IMR-90 (cell line): Measurements from ENCODE around the gene CABP1.

Experiments used
- BHLHE40 ChIP-seq: fragments of 150-350 bp; IDR thresholded peaks from 2 replicates; pipeline ENCODE4 v1.6.1; 2016; ENCODE audit warnings: mild to moderate bottlenecking, low read depth, low read length
- CEBPB ChIP-seq: IDR thresholded peaks from 2 replicates; pipeline ENCODE4 v1.6.1; 2012; ENCODE audit warnings: low read depth, low read length, improper control_type of control experiment
- CHD1 ChIP-seq: IDR thresholded peaks from 2 replicates; pipeline ENCODE4 v1.6.1; 2012; ENCODE audit warnings: low read depth, low read length, improper control_type of control experiment
- MAFK ChIP-seq: IDR thresholded peaks from 2 replicates; pipeline ENCODE4 v1.6.1; 2012; ENCODE audit warnings: low read depth, low read length, improper control_type of control experiment
- MAZ ChIP-seq: IDR thresholded peaks from 2 replicates; pipeline ENCODE4 v1.6.1; 2012; ENCODE audit warnings: low read depth, mild to moderate bottlenecking, low read length, improper control_type of control experiment, moderate library complexity, borderline replicate concordance
- MXI1 ChIP-seq: IDR thresholded peaks from 2 replicates; pipeline ENCODE4 v1.6.1; 2012; ENCODE audit warnings: low read depth, mild to moderate bottlenecking, low read length, moderate library complexity, borderline replicate concordance
- POLR2A ChIP-seq: IDR thresholded peaks from 2 replicates; pipeline ENCODE4 v1.6.1; 2012; ENCODE audit warnings: mild to moderate bottlenecking, low read depth, low read length
- RFX5 ChIP-seq: IDR thresholded peaks from 2 replicates; pipeline ENCODE4 v1.8.0; 2012; ENCODE audit warnings: low read depth, mild to moderate bottlenecking, low read length, moderate library complexity
- SMC3 ChIP-seq: fragments of 150-350 bp; IDR thresholded peaks from 2 replicates; pipeline ENCODE4 v1.6.1; 2016; ENCODE audit warnings: low read depth, mild to moderate bottlenecking, antibody characterized with exemption, low read length, moderate library complexity
- TF ChIP-seq, protein P1 (sequence below): conservative IDR thresholded peaks from 2 replicates; pipeline ENCODE4 v1.5.1; 2012; ENCODE audit warnings: mild to moderate bottlenecking, low read depth, low read length, improper control_type of control experiment
- TF ChIP-seq, protein P2 (sequence below): fragments of 150-350 bp; IDR thresholded peaks from 2 replicates; pipeline ENCODE4 v1.6.1; 2016; ENCODE audit warnings: low read depth, mild to moderate bottlenecking, low read length, moderate library complexity, borderline replicate concordance
- TF ChIP-seq, protein P3 (sequence below): fragments of 150-350 bp; IDR thresholded peaks from 2 replicates; pipeline ENCODE4 v1.6.1; 2017; ENCODE audit warnings: mild to moderate bottlenecking, antibody characterized with exemption, low read length, low read depth

DNA sequence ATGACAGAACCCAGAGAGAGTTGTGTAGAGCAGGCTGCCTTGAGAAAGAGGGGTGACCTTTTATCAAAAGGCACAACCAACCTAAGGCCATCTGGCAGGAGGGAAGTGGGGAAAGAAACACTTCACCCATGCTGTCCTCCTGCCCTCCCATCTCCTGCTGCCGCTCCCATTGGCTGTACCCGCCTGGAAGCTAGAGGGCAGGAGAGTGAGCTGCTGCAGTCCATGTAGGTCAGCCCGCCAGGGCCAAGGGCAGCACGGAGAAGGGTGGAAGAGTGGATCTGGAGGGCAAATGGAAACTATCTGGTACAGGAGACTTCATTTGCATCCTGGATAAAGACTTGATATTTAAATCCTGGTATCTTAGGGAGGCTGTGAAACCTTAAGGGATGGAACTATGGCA is 11.5 kb upstream of the CABP1 start:
- TF ChIP-seq, protein P1, sequence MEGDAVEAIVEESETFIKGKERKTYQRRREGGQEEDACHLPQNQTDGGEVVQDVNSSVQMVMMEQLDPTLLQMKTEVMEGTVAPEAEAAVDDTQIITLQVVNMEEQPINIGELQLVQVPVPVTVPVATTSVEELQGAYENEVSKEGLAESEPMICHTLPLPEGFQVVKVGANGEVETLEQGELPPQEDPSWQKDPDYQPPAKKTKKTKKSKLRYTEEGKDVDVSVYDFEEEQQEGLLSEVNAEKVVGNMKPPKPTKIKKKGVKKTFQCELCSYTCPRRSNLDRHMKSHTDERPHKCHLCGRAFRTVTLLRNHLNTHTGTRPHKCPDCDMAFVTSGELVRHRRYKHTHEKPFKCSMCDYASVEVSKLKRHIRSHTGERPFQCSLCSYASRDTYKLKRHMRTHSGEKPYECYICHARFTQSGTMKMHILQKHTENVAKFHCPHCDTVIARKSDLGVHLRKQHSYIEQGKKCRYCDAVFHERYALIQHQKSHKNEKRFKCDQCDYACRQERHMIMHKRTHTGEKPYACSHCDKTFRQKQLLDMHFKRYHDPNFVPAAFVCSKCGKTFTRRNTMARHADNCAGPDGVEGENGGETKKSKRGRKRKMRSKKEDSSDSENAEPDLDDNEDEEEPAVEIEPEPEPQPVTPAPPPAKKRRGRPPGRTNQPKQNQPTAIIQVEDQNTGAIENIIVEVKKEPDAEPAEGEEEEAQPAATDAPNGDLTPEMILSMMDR, result no peak
- TF ChIP-seq MXI1, result no peak
- no peak for TF ChIP-seq CHD1
- no peak for TF ChIP-seq MAZ
- no peak for TF ChIP-seq POLR2A
- no peak for TF ChIP-seq RFX5
- TF ChIP-seq, protein P2, sequence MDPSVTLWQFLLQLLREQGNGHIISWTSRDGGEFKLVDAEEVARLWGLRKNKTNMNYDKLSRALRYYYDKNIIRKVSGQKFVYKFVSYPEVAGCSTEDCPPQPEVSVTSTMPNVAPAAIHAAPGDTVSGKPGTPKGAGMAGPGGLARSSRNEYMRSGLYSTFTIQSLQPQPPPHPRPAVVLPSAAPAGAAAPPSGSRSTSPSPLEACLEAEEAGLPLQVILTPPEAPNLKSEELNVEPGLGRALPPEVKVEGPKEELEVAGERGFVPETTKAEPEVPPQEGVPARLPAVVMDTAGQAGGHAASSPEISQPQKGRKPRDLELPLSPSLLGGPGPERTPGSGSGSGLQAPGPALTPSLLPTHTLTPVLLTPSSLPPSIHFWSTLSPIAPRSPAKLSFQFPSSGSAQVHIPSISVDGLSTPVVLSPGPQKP, result no peak
- no peak for TF ChIP-seq BHLHE40
- TF ChIP-seq SMC3, result no peak
- no peak for TF ChIP-seq CEBPB
- TF ChIP-seq, protein P3, sequence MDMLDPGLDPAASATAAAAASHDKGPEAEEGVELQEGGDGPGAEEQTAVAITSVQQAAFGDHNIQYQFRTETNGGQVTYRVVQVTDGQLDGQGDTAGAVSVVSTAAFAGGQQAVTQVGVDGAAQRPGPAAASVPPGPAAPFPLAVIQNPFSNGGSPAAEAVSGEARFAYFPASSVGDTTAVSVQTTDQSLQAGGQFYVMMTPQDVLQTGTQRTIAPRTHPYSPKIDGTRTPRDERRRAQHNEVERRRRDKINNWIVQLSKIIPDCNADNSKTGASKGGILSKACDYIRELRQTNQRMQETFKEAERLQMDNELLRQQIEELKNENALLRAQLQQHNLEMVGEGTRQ, result no peak
- no peak for TF ChIP-seq MAFK
